Nephron progenitor cell (in vitro differentiated cells): ENCODE data around the gene PPBP.

ENCODE experiments used
- DNase-seq: peaks from one replicate; pipeline ENCODE4 v3.0.0; 2021
- H3K27ac Mint-ChIP-seq: 2 replicates; pipeline ENCODE4 v1.8.0; 2021; ENCODE audit warnings: mild to moderate bottlenecking, moderate library complexity, mixed read lengths
- H3K27me3 Mint-ChIP-seq: 2 replicates; pipeline ENCODE4 v1.8.0; 2021; ENCODE audit warnings: mild to moderate bottlenecking, low read depth, mixed read lengths; ENCODE audit not compliant: poor library complexity
- H3K36me3 Mint-ChIP-seq: 2 replicates; pipeline ENCODE4 v1.8.0; 2021; ENCODE audit warnings: low read depth, mixed read lengths
- H3K4me1 Mint-ChIP-seq: 2 replicates; pipeline ENCODE4 v1.8.0; 2021; ENCODE audit warnings: mixed read lengths
- H3K4me3 Mint-ChIP-seq: 2 replicates; pipeline ENCODE4 v1.8.0; 2021; ENCODE audit warnings: mild to moderate bottlenecking, moderate library complexity, mixed read lengths
- H3K9me3 Mint-ChIP-seq: 2 replicates; pipeline ENCODE4 v1.8.0; 2021; ENCODE audit warnings: mild to moderate bottlenecking, moderate library complexity, mixed read lengths
- TF ChIP-seq, protein P1 (sequence below): fragments of 200-600 bp; sonication (generic); IDR thresholded peaks from 2 replicates; pipeline ENCODE4 v1.5.0; 2021; ENCODE audit warnings: antibody characterized with exemption

PPBP gene

DNA sequence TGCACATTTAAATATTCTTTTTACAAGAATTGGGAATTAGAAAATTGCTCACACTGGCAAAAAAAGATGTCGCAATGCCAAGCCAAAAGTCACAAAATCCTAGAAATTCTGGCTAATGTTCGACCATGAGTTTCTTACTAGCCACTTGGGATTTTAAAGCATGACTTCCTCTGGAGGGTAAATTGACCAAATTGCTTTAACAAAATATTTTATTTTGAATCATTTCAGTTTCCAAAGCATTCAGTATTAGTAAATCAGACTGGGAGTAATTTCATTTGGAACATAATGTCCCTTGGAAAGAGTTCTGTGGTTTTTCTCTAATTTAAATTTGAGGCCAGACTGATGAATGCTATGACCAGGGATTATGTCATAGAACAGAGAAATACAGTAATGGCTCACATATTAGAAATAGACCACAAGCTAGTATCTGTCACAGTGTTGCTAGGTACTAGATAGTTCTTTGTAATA, 18.1 kb upstream of the PPBP start:
- Mint-ChIP-seq H3K27ac (no peak overlapping the region), H3K27me3 (peaks cover 4% of the 10 kb centered on the region), H3K36me3 (no peaks in the 10 kb centered on the region), H3K4me3 (no peak overlapping the region), H3K4me1 (no peaks in the 10 kb centered on the region), H3K9me3 (peaks cover 4% of the 10 kb centered on the region)
- no peak for DNase-seq
- TF ChIP-seq, protein P1, sequence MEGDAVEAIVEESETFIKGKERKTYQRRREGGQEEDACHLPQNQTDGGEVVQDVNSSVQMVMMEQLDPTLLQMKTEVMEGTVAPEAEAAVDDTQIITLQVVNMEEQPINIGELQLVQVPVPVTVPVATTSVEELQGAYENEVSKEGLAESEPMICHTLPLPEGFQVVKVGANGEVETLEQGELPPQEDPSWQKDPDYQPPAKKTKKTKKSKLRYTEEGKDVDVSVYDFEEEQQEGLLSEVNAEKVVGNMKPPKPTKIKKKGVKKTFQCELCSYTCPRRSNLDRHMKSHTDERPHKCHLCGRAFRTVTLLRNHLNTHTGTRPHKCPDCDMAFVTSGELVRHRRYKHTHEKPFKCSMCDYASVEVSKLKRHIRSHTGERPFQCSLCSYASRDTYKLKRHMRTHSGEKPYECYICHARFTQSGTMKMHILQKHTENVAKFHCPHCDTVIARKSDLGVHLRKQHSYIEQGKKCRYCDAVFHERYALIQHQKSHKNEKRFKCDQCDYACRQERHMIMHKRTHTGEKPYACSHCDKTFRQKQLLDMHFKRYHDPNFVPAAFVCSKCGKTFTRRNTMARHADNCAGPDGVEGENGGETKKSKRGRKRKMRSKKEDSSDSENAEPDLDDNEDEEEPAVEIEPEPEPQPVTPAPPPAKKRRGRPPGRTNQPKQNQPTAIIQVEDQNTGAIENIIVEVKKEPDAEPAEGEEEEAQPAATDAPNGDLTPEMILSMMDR, result no peak

DNA sequence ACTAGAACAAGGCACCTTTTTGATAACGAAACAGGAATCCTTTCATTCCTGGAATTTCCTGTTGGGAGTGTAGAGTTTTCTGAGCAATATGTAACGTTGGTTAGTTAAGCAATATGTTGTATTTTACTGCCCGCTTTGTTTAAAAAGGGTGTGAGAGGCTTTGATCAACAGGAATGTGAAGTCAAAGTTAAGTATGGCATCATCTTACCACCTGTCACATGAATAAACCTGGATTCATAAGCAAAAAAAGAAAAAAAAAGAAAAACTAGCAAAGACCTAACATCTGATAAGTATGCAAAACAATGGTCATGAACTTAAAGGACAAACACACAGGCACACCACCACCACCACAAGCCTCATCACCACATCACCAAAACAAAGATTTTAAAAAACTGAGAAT, 17.5 kb upstream of the PPBP start:
- Mint-ChIP-seq H3K4me1 (no peaks in the 10 kb centered on the region), H3K4me3 (no peak overlapping the region), H3K36me3 (no peaks in the 10 kb centered on the region), H3K27me3 (peaks cover 4% of the 10 kb centered on the region), H3K27ac (no peak overlapping the region), H3K9me3 (peaks cover 4% of the 10 kb centered on the region)
- TF ChIP-seq, protein P1, result no peak
- DNase-seq, result no peak

DNA sequence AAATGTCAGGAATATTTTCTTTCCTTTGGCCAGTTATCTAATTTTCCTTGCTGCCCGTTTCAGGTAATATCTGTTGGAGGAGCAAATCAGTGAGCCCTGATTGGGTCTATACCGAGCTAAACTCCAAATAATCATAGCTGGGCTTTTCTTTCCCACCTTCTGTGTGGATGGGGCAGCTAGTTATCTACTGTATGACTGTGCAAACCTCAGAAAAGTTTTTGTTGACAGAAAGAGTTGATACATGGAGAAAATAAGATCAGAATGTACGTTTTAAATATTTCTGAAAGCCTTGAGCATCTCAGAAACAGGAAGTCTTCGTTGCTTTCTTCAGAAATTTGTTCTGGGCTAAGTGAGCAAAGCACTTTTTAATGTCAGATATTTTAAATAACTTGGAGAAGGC, 16.7 kb upstream of the PPBP start:
- DNase-seq, result no peak
- TF ChIP-seq, protein P1, result no peak
- peaks cover 4% of the 10 kb centered on the region for H3K9me3 Mint-ChIP-seq
- peaks cover 11% of the 10 kb centered on the region for H3K27me3 Mint-ChIP-seq
- no peak overlapping the region for H3K4me3 Mint-ChIP-seq
- no peaks in the 10 kb centered on the region for H3K36me3 Mint-ChIP-seq
- no peak overlapping the region for H3K27ac Mint-ChIP-seq
- H3K4me1 Mint-ChIP-seq, result no peaks in the 10 kb centered on the region

- DNase-seq, result no peak
- H3K9me3 Mint-ChIP-seq, result peaks cover 4% of the 10 kb centered on the region
- no peak overlapping the region for H3K4me3 Mint-ChIP-seq
- TF ChIP-seq, protein P1, result no peak
- peaks cover 10% of the 10 kb centered on the region for H3K4me1 Mint-ChIP-seq
- peaks cover 42% of the 10 kb centered on the region for H3K27me3 Mint-ChIP-seq
- no peak overlapping the region for H3K27ac Mint-ChIP-seq
- H3K36me3 Mint-ChIP-seq, result no peaks in the 10 kb centered on the region
Measured at GRCh38 chr4:74000301-74000700, 12.3 kb upstream of the PPBP start.

DNA sequence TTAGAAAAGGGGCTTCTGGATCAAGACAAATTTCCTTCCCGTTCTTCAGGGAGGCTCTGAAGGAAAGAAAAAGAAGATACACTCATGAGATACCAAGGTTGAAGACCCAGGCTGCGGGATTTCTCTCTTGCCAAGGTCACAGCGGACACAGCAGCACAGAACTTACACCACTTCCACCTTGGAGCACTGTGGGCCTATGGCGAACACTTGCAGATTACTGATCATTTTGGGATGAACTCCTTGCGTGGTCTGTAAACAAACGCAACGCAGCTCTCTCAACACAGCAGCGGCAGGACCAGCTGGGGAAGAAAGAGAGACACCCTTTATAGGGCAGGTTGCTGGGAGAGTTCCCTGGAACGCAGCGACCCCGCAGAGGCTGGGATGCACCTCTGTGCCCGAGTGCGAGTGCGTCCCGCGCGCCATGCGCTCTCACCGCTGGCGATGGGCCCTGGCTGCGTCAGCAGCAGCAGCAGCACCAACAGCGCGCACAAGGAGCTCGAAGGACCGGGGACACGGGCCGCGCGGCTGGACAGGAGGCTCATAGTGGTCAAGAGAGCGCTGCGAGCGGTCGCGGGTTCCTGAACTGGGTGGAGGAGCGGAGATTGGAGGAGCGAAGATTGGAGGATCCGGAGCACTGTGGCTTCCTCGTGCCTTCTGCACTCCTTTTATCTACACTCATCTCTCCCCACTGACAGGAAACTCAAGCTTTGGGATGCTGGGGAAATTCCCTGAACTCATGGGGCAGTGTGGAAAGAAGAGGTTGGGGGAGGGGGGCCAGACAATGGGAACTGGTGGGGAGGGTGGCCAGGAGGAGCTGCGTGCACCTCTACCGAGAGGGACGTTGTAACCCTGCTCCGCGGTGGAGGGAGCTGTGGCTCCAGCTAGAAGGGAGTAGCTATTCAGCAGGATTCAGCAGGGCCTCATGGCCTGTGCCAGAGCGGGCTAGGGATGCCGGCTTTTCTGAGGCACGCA, 10.3 kb upstream of the PPBP start, which contains the start of gene CXCL5:
Gene CXCL5 (minus strand): TSS at position 638 of the 972 bp plus-strand sequence. CDS start 96 bp downstream, at position 542.
- TF ChIP-seq, protein P1, result no peak

More for the DNA sequence above, 10.3 kb upstream of the PPBP start, which contains the start of gene CXCL5:
- peaks cover 1% of the 10 kb centered on the region for H3K9me3 Mint-ChIP-seq
- no peak within 1 kb of the TSS for H3K27ac Mint-ChIP-seq
- peak within 1 kb of the TSS; percentile 80 for H3K4me3 Mint-ChIP-seq
- H3K27me3 Mint-ChIP-seq, result peaks cover 45% of the 10 kb centered on the region
- H3K36me3 Mint-ChIP-seq, result no peaks in the 10 kb centered on the region
- peaks cover 10% of the 10 kb centered on the region for H3K4me1 Mint-ChIP-seq
- DNase-seq, result peak; percentile 63
